Osteocyte (in vitro differentiated cells): Measurements from ENCODE around the gene ATP9A. TPM values are rescaled to one million over a fixed set of nuclear protein-coding genes. Genes with fewer than 3 reads are reported as not detected.
A peak's percentile ranks its signal among the peaks of the same experiment; 100 is the strongest.
"Not testable (repeated sequence)": the region's sequence is repeated elsewhere in the genome, so short reads cannot be mapped to it uniquely, and the experiment has no call there.

Experiments used
- DNase-seq: peaks from one replicate; pipeline ENCODE4 v3.0.0; 2021; ENCODE audit warnings: mixed read lengths; ENCODE audit not compliant: unreplicated experiment; ENCODE audit errors: extremely low spot score
- H3K27ac Mint-ChIP-seq: one replicate; pipeline ENCODE4 v1.8.0; 2021; ENCODE audit warnings: mild to moderate bottlenecking, mixed read lengths; ENCODE audit not compliant: unreplicated experiment
- H3K27me3 Mint-ChIP-seq: one replicate; pipeline ENCODE4 v1.8.0; 2021; ENCODE audit warnings: mixed read lengths; ENCODE audit not compliant: unreplicated experiment
- H3K36me3 Mint-ChIP-seq: one replicate; pipeline ENCODE4 v1.8.0; 2021; ENCODE audit warnings: mixed read lengths; ENCODE audit not compliant: unreplicated experiment
- H3K4me1 Mint-ChIP-seq: one replicate; pipeline ENCODE4 v1.8.0; 2021; ENCODE audit warnings: mixed read lengths; ENCODE audit not compliant: unreplicated experiment
- H3K4me3 Mint-ChIP-seq: one replicate; pipeline ENCODE4 v1.8.0; 2021; ENCODE audit warnings: mild to moderate bottlenecking, moderate library complexity, mixed read lengths; ENCODE audit not compliant: unreplicated experiment
- H3K9me3 Mint-ChIP-seq: one replicate; pipeline ENCODE4 v1.8.0; 2021; ENCODE audit warnings: mixed read lengths; ENCODE audit not compliant: unreplicated experiment
- CTCF ChIP-seq: fragments of 200-600 bp; sonication (generic); IDR thresholded peaks from 2 replicates; pipeline ENCODE4 v1.5.0; 2021; ENCODE audit warnings: antibody characterized with exemption, mild to moderate bottlenecking, moderate library complexity
- total RNA-seq: library from RNA; stranded (reverse); gene quantifications from 2 replicates; pipeline ENCODE4 v1.2.1, GENCODE V29; 2021

Gene ATP9A
- total RNA-seq, 1 donor from 2014 or later: 58.4 TPM

DNA sequence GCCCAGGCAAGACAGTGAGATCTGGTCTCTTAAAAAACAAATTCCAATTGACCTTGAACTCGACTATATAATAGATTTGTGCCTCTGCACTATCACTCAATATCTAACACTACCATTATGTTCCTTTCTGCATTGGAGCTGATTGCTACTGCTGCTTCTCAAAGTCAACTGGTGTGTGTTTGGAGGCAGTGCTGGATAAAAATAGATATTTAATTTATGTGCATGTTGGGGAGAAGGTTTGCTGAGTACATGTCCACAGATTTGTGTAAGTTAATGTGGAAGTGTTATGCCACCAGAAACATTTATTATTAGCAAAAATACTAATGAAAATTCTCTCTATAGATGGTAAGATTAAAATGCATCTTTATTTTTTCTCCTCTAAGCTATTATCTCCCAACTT is 39.5 kb downstream of the ATP9A start:
- Mint-ChIP-seq H3K36me3 (peaks cover 6% of the 10 kb centered on the region), H3K27ac (no peak overlapping the region), H3K27me3 (no peaks in the 10 kb centered on the region), H3K9me3 (no peaks in the 10 kb centered on the region), H3K4me1 (peaks cover 29% of the 10 kb centered on the region), H3K4me3 (no peak overlapping the region)
- DNase-seq: no peak
- no peak for TF ChIP-seq CTCF

DNA sequence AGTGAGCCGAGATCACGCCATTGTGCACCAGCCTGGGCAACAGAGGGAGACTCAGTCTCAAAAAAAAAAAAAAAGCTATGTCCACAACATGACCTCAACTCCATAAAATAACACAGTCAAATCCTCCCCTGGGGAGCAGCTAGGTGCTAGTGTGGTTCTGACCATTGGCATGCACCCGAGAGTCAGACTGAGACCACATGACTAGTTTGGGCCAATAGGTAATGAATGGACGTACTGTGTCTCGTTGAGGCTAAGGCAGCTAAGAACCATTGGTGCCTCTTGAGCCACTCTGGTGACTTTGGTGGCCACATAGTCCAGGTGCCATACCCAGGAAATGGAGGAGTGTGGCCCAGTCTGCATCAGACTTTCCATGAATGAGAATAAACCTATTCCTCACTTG is 40.3 kb downstream of the ATP9A start:
- Mint-ChIP-seq H3K36me3 (peaks cover 9% of the 10 kb centered on the region), H3K4me1 (peaks cover 30% of the 10 kb centered on the region), H3K27me3 (no peaks in the 10 kb centered on the region), H3K4me3 (no peak overlapping the region), H3K9me3 (peaks cover 1% of the 10 kb centered on the region), H3K27ac (no peak overlapping the region)
- DNase-seq: no peak
- no peak for TF ChIP-seq CTCF

DNA sequence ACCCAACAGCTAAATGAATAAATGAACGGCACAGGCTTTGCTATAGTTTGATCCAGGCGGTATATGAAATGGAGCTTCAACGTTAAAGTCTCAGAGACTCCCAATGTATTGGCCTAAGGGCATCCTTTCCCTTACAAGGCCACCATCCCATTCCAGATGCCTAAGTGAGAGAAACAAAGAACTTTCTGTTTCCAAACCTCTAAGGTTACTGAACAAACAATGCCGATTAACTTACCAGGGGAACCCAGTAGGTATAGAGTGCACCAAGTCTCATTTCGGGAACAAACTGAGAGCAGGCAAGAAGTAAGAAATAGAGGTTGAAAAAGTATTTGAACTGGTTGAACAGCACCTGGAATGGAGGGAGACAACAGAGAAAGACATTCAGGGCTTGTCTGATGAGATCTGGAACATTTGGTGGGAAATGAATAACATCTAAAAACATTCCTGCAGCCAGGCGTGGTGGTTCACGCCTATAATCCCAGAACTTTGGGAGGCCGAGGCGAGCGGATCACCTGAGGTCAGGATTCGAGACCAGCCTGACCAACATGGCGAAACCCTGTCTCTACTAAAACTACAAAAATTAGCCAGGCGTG is 42.5 kb downstream of the ATP9A start:
- H3K27me3 Mint-ChIP-seq: no peaks in the 10 kb centered on the region
- no peak for DNase-seq
- H3K4me1 Mint-ChIP-seq: peaks cover 23% of the 10 kb centered on the region
- peak overlapping the region; percentile 78 for H3K27ac Mint-ChIP-seq
- peaks cover 3% of the 10 kb centered on the region for H3K9me3 Mint-ChIP-seq
- H3K4me3 Mint-ChIP-seq: peak overlapping the region; percentile 10
- TF ChIP-seq CTCF: no peak
- H3K36me3 Mint-ChIP-seq: peaks cover 17% of the 10 kb centered on the region

- Mint-ChIP-seq H3K36me3 (peaks cover 17% of the 10 kb centered on the region), H3K4me1 (peaks cover 21% of the 10 kb centered on the region)
- H3K27me3 Mint-ChIP-seq, H3K9me3 Mint-ChIP-seq, DNase-seq, H3K4me3 Mint-ChIP-seq, H3K27ac Mint-ChIP-seq: not testable (repeated sequence)
Measured at GRCh38 chr20:51723026-51723425, 45.2 kb downstream of the ATP9A start.

GRCh38 chr20:51722246-51722645 is 45.9 kb downstream of the ATP9A start:
- peaks cover 19% of the 10 kb centered on the region for H3K36me3 Mint-ChIP-seq

GRCh38 chr20:51720854-51721253 is 47.3 kb downstream of the ATP9A start:
- Mint-ChIP-seq H3K27ac (no peak overlapping the region), H3K27me3 (no peaks in the 10 kb centered on the region), H3K4me3 (no peak overlapping the region), H3K9me3 (peaks cover 3% of the 10 kb centered on the region), H3K36me3 (peaks cover 20% of the 10 kb centered on the region), H3K4me1 (peaks cover 19% of the 10 kb centered on the region)
- no peak for TF ChIP-seq CTCF
- no peak for DNase-seq

More at GRCh38 chr20:51722246-51722645, 45.9 kb downstream of the ATP9A start:
- Mint-ChIP-seq H3K27ac (peak overlapping the region; percentile 34), H3K4me1 (peaks cover 20% of the 10 kb centered on the region)
- DNase-seq, H3K4me3 Mint-ChIP-seq, H3K27me3 Mint-ChIP-seq, H3K9me3 Mint-ChIP-seq: not testable (repeated sequence)
